ENCODE data around the gene GLP1R.

Gene GLP1R

GRCh38 chr6:39102821-39103136 lies 54.2 kb downstream of the GLP1R start:
- no peak overlapping the region for H3K27ac ChIP-seq (ENCODE audit: low read length)
- H3K4me1 ChIP-seq (ENCODE audit: control insufficient read depth, insufficient read depth, low read length): peaks cover 3% of the 10 kb centered on the region
- H3K9me3 ChIP-seq (ENCODE audit: control insufficient read depth in 2 of 2, low read length in 2 of 2): no peaks in the 10 kb centered on the region

GRCh38 chr6:39104528-39104927 lies 55.9 kb downstream of the GLP1R start:
- Histone ChIP-seq H3K4me1 (ENCODE audit: control insufficient read depth, insufficient read depth, low read length) (peaks cover 3% of the 10 kb centered on the region), H3K9me3 (ENCODE audit: control insufficient read depth in 2 of 2, low read length in 2 of 2) (no peaks in the 10 kb centered on the region), H3K4me3 (ENCODE audit: low read length in 2 of 2) (no peak overlapping the region), H3K9ac (ENCODE audit: low read length in 2 of 2) (no peak overlapping the region), H3K27me3 (ENCODE audit: control insufficient read depth in 1 of 2, insufficient read depth in 2 of 2, low read length in 2 of 2) (no peaks in the 10 kb centered on the region), H3K36me3 (ENCODE audit: control insufficient read depth in 2 of 2, insufficient read depth in 2 of 2, low read length in 2 of 2) (peaks cover 3 to 11% of the 10 kb centered on the region in 2 donors), H3K27ac (ENCODE audit: low read length) (no peak overlapping the region)

More at GRCh38 chr6:39102821-39103136, 54.2 kb downstream of the GLP1R start:
- H3K36me3 ChIP-seq (ENCODE audit: control insufficient read depth in 2 of 2, insufficient read depth in 2 of 2, low read length in 2 of 2): peaks cover 3 to 11% of the 10 kb centered on the region in 2 donors
- H3K4me3 ChIP-seq (ENCODE audit: low read length in 2 of 2): no peak overlapping the region
- H3K27me3 ChIP-seq (ENCODE audit: control insufficient read depth in 1 of 2, insufficient read depth in 2 of 2, low read length in 2 of 2): no peaks in the 10 kb centered on the region
- H3K9ac ChIP-seq (ENCODE audit: low read length in 2 of 2): no peak overlapping the region

- H3K27me3 ChIP-seq (ENCODE audit: control insufficient read depth in 1 of 2, insufficient read depth in 2 of 2, low read length in 2 of 2): no peaks in the 10 kb centered on the region
- no peak overlapping the region for H3K9ac ChIP-seq (ENCODE audit: low read length in 2 of 2)
- H3K9me3 ChIP-seq (ENCODE audit: control insufficient read depth in 2 of 2, low read length in 2 of 2): no peaks in the 10 kb centered on the region
- peaks cover 8 to 14% of the 10 kb centered on the region in 2 donors for H3K36me3 ChIP-seq (ENCODE audit: control insufficient read depth in 2 of 2, insufficient read depth in 2 of 2, low read length in 2 of 2)
- H3K4me1 ChIP-seq (ENCODE audit: control insufficient read depth, insufficient read depth, low read length): peaks cover 3% of the 10 kb centered on the region
- no peak overlapping the region for H3K27ac ChIP-seq (ENCODE audit: low read length)
- no peak overlapping the region for H3K4me3 ChIP-seq (ENCODE audit: low read length in 2 of 2)
Measured at GRCh38 chr6:39107034-39107433, 58.5 kb downstream of the GLP1R start.

GRCh38 chr6:39107641-39108040 lies 59.1 kb downstream of the GLP1R start:
- Histone ChIP-seq H3K4me3 (ENCODE audit: low read length in 2 of 2) (no peak overlapping the region), H3K36me3 (ENCODE audit: control insufficient read depth in 2 of 2, insufficient read depth in 2 of 2, low read length in 2 of 2) (peaks cover 8 to 14% of the 10 kb centered on the region in 2 donors), H3K9ac (ENCODE audit: low read length in 2 of 2) (no peak overlapping the region), H3K9me3 (ENCODE audit: control insufficient read depth in 2 of 2, low read length in 2 of 2) (no peaks in the 10 kb centered on the region), H3K4me1 (ENCODE audit: control insufficient read depth, insufficient read depth, low read length) (no peaks in the 10 kb centered on the region), H3K27me3 (ENCODE audit: control insufficient read depth in 1 of 2, insufficient read depth in 2 of 2, low read length in 2 of 2) (no peaks in the 10 kb centered on the region), H3K27ac (ENCODE audit: low read length) (no peak overlapping the region)

GRCh38 chr6:39108041-39108839 lies 59.7 kb downstream of the GLP1R start:
- Histone ChIP-seq H3K27me3 (ENCODE audit: control insufficient read depth in 1 of 2, insufficient read depth in 2 of 2, low read length in 2 of 2) (no peaks in the 10 kb centered on the region), H3K36me3 (ENCODE audit: control insufficient read depth in 2 of 2, insufficient read depth in 2 of 2, low read length in 2 of 2) (peaks cover 8 to 14% of the 10 kb centered on the region in 2 donors), H3K9me3 (ENCODE audit: control insufficient read depth in 2 of 2, low read length in 2 of 2) (no peaks in the 10 kb centered on the region), H3K9ac (ENCODE audit: low read length in 2 of 2) (no peak overlapping the region), H3K27ac (ENCODE audit: low read length) (no peak overlapping the region), H3K4me3 (ENCODE audit: low read length in 2 of 2) (no peak overlapping the region), H3K4me1 (ENCODE audit: control insufficient read depth, insufficient read depth, low read length) (no peaks in the 10 kb centered on the region)

- Histone ChIP-seq H3K9me3 (ENCODE audit: control insufficient read depth in 2 of 2, low read length in 2 of 2) (no peaks in the 10 kb centered on the region), H3K27me3 (ENCODE audit: control insufficient read depth in 1 of 2, insufficient read depth in 2 of 2, low read length in 2 of 2) (no peaks in the 10 kb centered on the region), H3K4me1 (ENCODE audit: control insufficient read depth, insufficient read depth, low read length) (peaks cover 9% of the 10 kb centered on the region), H3K9ac (ENCODE audit: low read length in 2 of 2) (no peak overlapping the region), H3K36me3 (ENCODE audit: control insufficient read depth in 2 of 2, insufficient read depth in 2 of 2, low read length in 2 of 2) (peaks cover 4 to 5% of the 10 kb centered on the region in 2 donors), H3K27ac (ENCODE audit: low read length) (no peak overlapping the region), H3K4me3 (ENCODE audit: low read length in 2 of 2) (no peak overlapping the region)
Measured at GRCh38 chr6:39111280-39111679, 62.7 kb downstream of the GLP1R start.

- Histone ChIP-seq H3K36me3 (ENCODE audit: control insufficient read depth in 2 of 2, insufficient read depth in 2 of 2, low read length in 2 of 2) (peaks cover 4 to 5% of the 10 kb centered on the region in 2 donors), H3K27me3 (ENCODE audit: control insufficient read depth in 1 of 2, insufficient read depth in 2 of 2, low read length in 2 of 2) (no peaks in the 10 kb centered on the region), H3K4me3 (ENCODE audit: low read length in 2 of 2) (peak overlapping the region; percentile 83 to 95), H3K27ac (ENCODE audit: low read length) (no peak overlapping the region), H3K9me3 (ENCODE audit: control insufficient read depth in 2 of 2, low read length in 2 of 2) (no peaks in the 10 kb centered on the region), H3K4me1 (ENCODE audit: control insufficient read depth, insufficient read depth, low read length) (peaks cover 9% of the 10 kb centered on the region), H3K9ac (ENCODE audit: low read length in 2 of 2) (peak overlapping the region in 1 of 2 donors; percentile 70)
Measured at GRCh38 chr6:39113788-39114187, 65.2 kb downstream of the GLP1R start.

- H3K27me3 ChIP-seq (ENCODE audit: control insufficient read depth in 1 of 2, insufficient read depth in 2 of 2, low read length in 2 of 2): no peaks in the 10 kb centered on the region
- H3K36me3 ChIP-seq (ENCODE audit: control insufficient read depth in 2 of 2, insufficient read depth in 2 of 2, low read length in 2 of 2): peaks cover 4 to 5% of the 10 kb centered on the region in 2 donors
- peaks cover 9% of the 10 kb centered on the region for H3K4me1 ChIP-seq (ENCODE audit: control insufficient read depth, insufficient read depth, low read length)
- peak overlapping the region; percentile 88 for H3K27ac ChIP-seq (ENCODE audit: low read length)
- H3K4me3 ChIP-seq (ENCODE audit: low read length in 2 of 2): peak overlapping the region; percentile 83 to 95
- H3K9me3 ChIP-seq (ENCODE audit: control insufficient read depth in 2 of 2, low read length in 2 of 2): no peaks in the 10 kb centered on the region
- H3K9ac ChIP-seq (ENCODE audit: low read length in 2 of 2): peak overlapping the region; percentile 70 to 90
Measured at GRCh38 chr6:39114388-39114703, 65.8 kb downstream of the GLP1R start.

- Histone ChIP-seq H3K27ac (ENCODE audit: low read length) (peak within 1 kb of the TSS; percentile 88), H3K4me3 (ENCODE audit: low read length in 2 of 2) (peak within 1 kb of the TSS; percentile 83 to 95), H3K4me1 (ENCODE audit: control insufficient read depth, insufficient read depth, low read length) (peaks cover 9% of the 10 kb centered on the region), H3K9ac (ENCODE audit: low read length in 2 of 2) (peak within 1 kb of the TSS; percentile 70 to 90), H3K36me3 (ENCODE audit: control insufficient read depth in 2 of 2, insufficient read depth in 2 of 2, low read length in 2 of 2) (peaks cover 4 to 5% of the 10 kb centered on the region in 2 donors), H3K27me3 (ENCODE audit: control insufficient read depth in 1 of 2, insufficient read depth in 2 of 2, low read length in 2 of 2) (no peaks in the 10 kb centered on the region), H3K9me3 (ENCODE audit: control insufficient read depth in 2 of 2, low read length in 2 of 2) (no peaks in the 10 kb centered on the region)
Measured at GRCh38 chr6:39114704-39115599, 66.4 kb downstream of the GLP1R start, which contains the start of gene SAYSD1. Gene SAYSD1 (minus strand): TSS chr6:39115186. CDS start chr6:39115089, 97 bp downstream.

- H3K4me3 ChIP-seq (ENCODE audit: low read length in 2 of 2): no peak overlapping the region
- H3K27ac ChIP-seq (ENCODE audit: low read length): no peak overlapping the region
- H3K36me3 ChIP-seq (ENCODE audit: control insufficient read depth in 2 of 2, insufficient read depth in 2 of 2, low read length in 2 of 2): no peaks in the 10 kb centered on the region
- H3K9me3 ChIP-seq (ENCODE audit: control insufficient read depth in 2 of 2, low read length in 2 of 2): no peaks in the 10 kb centered on the region
- H3K9ac ChIP-seq (ENCODE audit: low read length in 2 of 2): no peak overlapping the region
- peaks cover 9% of the 10 kb centered on the region for H3K4me1 ChIP-seq (ENCODE audit: control insufficient read depth, insufficient read depth, low read length)
- H3K27me3 ChIP-seq (ENCODE audit: control insufficient read depth in 1 of 2, insufficient read depth in 2 of 2, low read length in 2 of 2): no peaks in the 10 kb centered on the region
Measured at GRCh38 chr6:39118921-39119320, 70.3 kb downstream of the GLP1R start.

Data from stomach smooth muscle (tissue), 2 donors.